ENCODE measurements around the gene NKAIN2.

Gene NKAIN2

GRCh38 chr6:124747349-124747748, 943.7 kb downstream of the NKAIN2 start:
- WGBS (ENCODE audit: extremely low coverage, insufficient coverage, low lambda C conversion rate): no CpG with 5 or more reads among the region's 2 CpGs
- H3K36me3 ChIP-seq (ENCODE audit: control insufficient read depth, insufficient read depth, low read length): no peaks in the 10 kb centered on the region
- H3K4me3 ChIP-seq (ENCODE audit: low read length): no peak overlapping the region
- H4K8ac ChIP-seq (ENCODE audit: low read depth, low read length): no peak overlapping the region
- no peaks in the 10 kb centered on the region for H3K79me1 ChIP-seq (ENCODE audit: low read length)
- H3K27me3 ChIP-seq (ENCODE audit: insufficient read depth, low read length, poor library complexity): no peaks in the 10 kb centered on the region
- H3K79me2 ChIP-seq (ENCODE audit: control insufficient read depth, insufficient read depth, low read length): no peaks in the 10 kb centered on the region
- no peak overlapping the region for H2BK15ac ChIP-seq (replicated peaks; ENCODE audit: low read depth)
- H3K4ac ChIP-seq (ENCODE audit: low read depth, low read length): no peak overlapping the region
- H2BK120ac ChIP-seq (ENCODE audit: low read depth, low read length): no peak overlapping the region
- H2BK5ac ChIP-seq (ENCODE audit: low read length): no peak overlapping the region
- H3K27ac ChIP-seq (ENCODE audit: low read depth, low read length): no peak overlapping the region
- no peak for DNase-seq
- no peak overlapping the region for H2AK5ac ChIP-seq (ENCODE audit: low read length)
- no peak overlapping the region for H3K23ac ChIP-seq (ENCODE audit: low read length)
- H3K18ac ChIP-seq (ENCODE audit: low read length): no peak overlapping the region
- no peak overlapping the region for H3K4me2 ChIP-seq (ENCODE audit: low read length)
- H3K56ac ChIP-seq (ENCODE audit: low read length): no peak overlapping the region
- no peak overlapping the region for H3K9ac ChIP-seq (ENCODE audit: low read length)
- no peak overlapping the region for H4K5ac ChIP-seq (ENCODE audit: low read length)
- no peaks in the 10 kb centered on the region for H3K4me1 ChIP-seq (ENCODE audit: control insufficient read depth, low read depth, low read length)

GRCh38 chr6:124748778-124749177, 945.1 kb downstream of the NKAIN2 start:
- no peak overlapping the region for H3K4me3 ChIP-seq (ENCODE audit: low read length)
- H3K27ac ChIP-seq (ENCODE audit: low read depth, low read length): no peak overlapping the region
- no peaks in the 10 kb centered on the region for H3K4me1 ChIP-seq (ENCODE audit: control insufficient read depth, low read depth, low read length)
- H3K36me3 ChIP-seq (ENCODE audit: control insufficient read depth, insufficient read depth, low read length): no peaks in the 10 kb centered on the region
- no peak overlapping the region for H2AK5ac ChIP-seq (ENCODE audit: low read length)
- DNase-seq: no peak
- no peak overlapping the region for H3K4me2 ChIP-seq (ENCODE audit: low read length)
- no peaks in the 10 kb centered on the region for H3K79me2 ChIP-seq (ENCODE audit: control insufficient read depth, insufficient read depth, low read length)
- H3K56ac ChIP-seq (ENCODE audit: low read length): no peak overlapping the region
- no peak overlapping the region for H2BK15ac ChIP-seq (replicated peaks; ENCODE audit: low read depth)
- no peak overlapping the region for H3K4ac ChIP-seq (ENCODE audit: low read depth, low read length)
- no peak overlapping the region for H4K5ac ChIP-seq (ENCODE audit: low read length)
- no peak overlapping the region for H2BK5ac ChIP-seq (ENCODE audit: low read length)
- no CpG with 5 or more reads among the region's 2 CpGs for WGBS (ENCODE audit: extremely low coverage, insufficient coverage, low lambda C conversion rate)
- no peak overlapping the region for H3K9ac ChIP-seq (ENCODE audit: low read length)
- no peak overlapping the region for H2BK120ac ChIP-seq (ENCODE audit: low read depth, low read length)
- H3K18ac ChIP-seq (ENCODE audit: low read length): no peak overlapping the region
- no peaks in the 10 kb centered on the region for H3K27me3 ChIP-seq (ENCODE audit: insufficient read depth, low read length, poor library complexity)
- H3K79me1 ChIP-seq (ENCODE audit: low read length): no peaks in the 10 kb centered on the region
- no peak overlapping the region for H3K23ac ChIP-seq (ENCODE audit: low read length)
- no peak overlapping the region for H4K8ac ChIP-seq (ENCODE audit: low read depth, low read length)

GRCh38 chr6:124753001-124753400, 949.3 kb downstream of the NKAIN2 start:
- Histone ChIP-seq H3K56ac (ENCODE audit: low read length) (no peak overlapping the region), H2BK5ac (ENCODE audit: low read length) (no peak overlapping the region), H3K23ac (ENCODE audit: low read length) (no peak overlapping the region), H3K27ac (ENCODE audit: low read depth, low read length) (no peak overlapping the region), H3K79me2 (ENCODE audit: control insufficient read depth, insufficient read depth, low read length) (no peaks in the 10 kb centered on the region), H3K79me1 (ENCODE audit: low read length) (no peaks in the 10 kb centered on the region), H2BK15ac (replicated peaks; ENCODE audit: low read depth) (no peak overlapping the region), H3K18ac (ENCODE audit: low read length) (no peak overlapping the region), H4K8ac (ENCODE audit: low read depth, low read length) (no peak overlapping the region), H3K4me2 (ENCODE audit: low read length) (no peak overlapping the region), H4K5ac (ENCODE audit: low read length) (no peak overlapping the region), H3K27me3 (ENCODE audit: insufficient read depth, low read length, poor library complexity) (no peaks in the 10 kb centered on the region), H2AK5ac (ENCODE audit: low read length) (no peak overlapping the region), H2BK120ac (ENCODE audit: low read depth, low read length) (no peak overlapping the region), H3K36me3 (ENCODE audit: control insufficient read depth, insufficient read depth, low read length) (no peaks in the 10 kb centered on the region), H3K4me3 (ENCODE audit: low read length) (no peak overlapping the region), H3K4ac (ENCODE audit: low read depth, low read length) (no peak overlapping the region), H3K9ac (ENCODE audit: low read length) (no peak overlapping the region), H3K4me1 (ENCODE audit: control insufficient read depth, low read depth, low read length) (no peaks in the 10 kb centered on the region)
- no peak for DNase-seq
- no CpG with 5 or more reads among the region's 1 CpG for WGBS (ENCODE audit: extremely low coverage, insufficient coverage, low lambda C conversion rate)

- no peak overlapping the region for H4K8ac ChIP-seq (ENCODE audit: low read depth, low read length)
- no peak overlapping the region for H3K9ac ChIP-seq (ENCODE audit: low read length)
- H3K18ac ChIP-seq (ENCODE audit: low read length): no peak overlapping the region
- H3K27me3 ChIP-seq (ENCODE audit: insufficient read depth, low read length, poor library complexity): no peaks in the 10 kb centered on the region
- no peaks in the 10 kb centered on the region for H3K79me1 ChIP-seq (ENCODE audit: low read length)
- no peaks in the 10 kb centered on the region for H3K36me3 ChIP-seq (ENCODE audit: control insufficient read depth, insufficient read depth, low read length)
- no peak overlapping the region for H3K4me2 ChIP-seq (ENCODE audit: low read length)
- no CpG with 5 or more reads among the region's 4 CpGs for WGBS (ENCODE audit: extremely low coverage, insufficient coverage, low lambda C conversion rate)
- no peak overlapping the region for H3K23ac ChIP-seq (ENCODE audit: low read length)
- no peaks in the 10 kb centered on the region for H3K79me2 ChIP-seq (ENCODE audit: control insufficient read depth, insufficient read depth, low read length)
- no peak overlapping the region for H4K5ac ChIP-seq (ENCODE audit: low read length)
- no peak overlapping the region for H2AK5ac ChIP-seq (ENCODE audit: low read length)
- H2BK120ac ChIP-seq (ENCODE audit: low read depth, low read length): no peak overlapping the region
- no peak overlapping the region for H2BK15ac ChIP-seq (replicated peaks; ENCODE audit: low read depth)
- DNase-seq: no peak
- no peak overlapping the region for H2BK5ac ChIP-seq (ENCODE audit: low read length)
- H3K56ac ChIP-seq (ENCODE audit: low read length): no peak overlapping the region
- no peak overlapping the region for H3K4me3 ChIP-seq (ENCODE audit: low read length)
- H3K27ac ChIP-seq (ENCODE audit: low read depth, low read length): no peak overlapping the region
- no peaks in the 10 kb centered on the region for H3K4me1 ChIP-seq (ENCODE audit: control insufficient read depth, low read depth, low read length)
- H3K4ac ChIP-seq (ENCODE audit: low read depth, low read length): no peak overlapping the region
These were observed 950.0 kb downstream of the NKAIN2 start for GRCh38 chr6:124753562-124754105.

- no peaks in the 10 kb centered on the region for H3K27me3 ChIP-seq (ENCODE audit: insufficient read depth, low read length, poor library complexity)
- no peak overlapping the region for H3K18ac ChIP-seq (ENCODE audit: low read length)
- H2BK120ac ChIP-seq (ENCODE audit: low read depth, low read length): no peak overlapping the region
- no CpG with 5 or more reads among the region's 2 CpGs for whole genome bisulfite sequencing (ENCODE audit: extremely low coverage, insufficient coverage, low lambda C conversion rate)
- no peak overlapping the region for H2BK15ac ChIP-seq (replicated peaks; ENCODE audit: low read depth)
- no peak overlapping the region for H3K4me3 ChIP-seq (ENCODE audit: low read length)
- no peak overlapping the region for H2BK5ac ChIP-seq (ENCODE audit: low read length)
- no peak overlapping the region for H3K56ac ChIP-seq (ENCODE audit: low read length)
- H3K27ac ChIP-seq (ENCODE audit: low read depth, low read length): no peak overlapping the region
- H3K79me1 ChIP-seq (ENCODE audit: low read length): no peaks in the 10 kb centered on the region
- H3K4me2 ChIP-seq (ENCODE audit: low read length): no peak overlapping the region
- no peak overlapping the region for H3K23ac ChIP-seq (ENCODE audit: low read length)
- no peak overlapping the region for H3K4ac ChIP-seq (ENCODE audit: low read depth, low read length)
- no peak overlapping the region for H4K8ac ChIP-seq (ENCODE audit: low read depth, low read length)
- no peaks in the 10 kb centered on the region for H3K79me2 ChIP-seq (ENCODE audit: control insufficient read depth, insufficient read depth, low read length)
- no peaks in the 10 kb centered on the region for H3K4me1 ChIP-seq (ENCODE audit: control insufficient read depth, low read depth, low read length)
- no peaks in the 10 kb centered on the region for H3K36me3 ChIP-seq (ENCODE audit: control insufficient read depth, insufficient read depth, low read length)
- DNase-seq: no peak
- H3K9ac ChIP-seq (ENCODE audit: low read length): no peak overlapping the region
- H4K5ac ChIP-seq (ENCODE audit: low read length): no peak overlapping the region
- H2AK5ac ChIP-seq (ENCODE audit: low read length): no peak overlapping the region
These were observed 951.7 kb downstream of the NKAIN2 start for GRCh38 chr6:124755321-124755720.

GRCh38 chr6:124757560-124757959, 953.9 kb downstream of the NKAIN2 start:
- DNase-seq: no peak
- Histone ChIP-seq H2BK15ac (replicated peaks; ENCODE audit: low read depth) (no peak overlapping the region), H3K4me1 (ENCODE audit: control insufficient read depth, low read depth, low read length) (no peaks in the 10 kb centered on the region), H3K9ac (ENCODE audit: low read length) (no peak overlapping the region), H3K36me3 (ENCODE audit: control insufficient read depth, insufficient read depth, low read length) (no peaks in the 10 kb centered on the region), H2BK120ac (ENCODE audit: low read depth, low read length) (no peak overlapping the region), H4K5ac (ENCODE audit: low read length) (no peak overlapping the region), H3K27me3 (ENCODE audit: insufficient read depth, low read length, poor library complexity) (no peaks in the 10 kb centered on the region), H2AK5ac (ENCODE audit: low read length) (no peak overlapping the region), H3K79me2 (ENCODE audit: control insufficient read depth, insufficient read depth, low read length) (no peaks in the 10 kb centered on the region), H3K79me1 (ENCODE audit: low read length) (no peaks in the 10 kb centered on the region), H3K18ac (ENCODE audit: low read length) (no peak overlapping the region), H3K4me3 (ENCODE audit: low read length) (no peak overlapping the region), H3K4ac (ENCODE audit: low read depth, low read length) (no peak overlapping the region), H3K23ac (ENCODE audit: low read length) (no peak overlapping the region), H4K8ac (ENCODE audit: low read depth, low read length) (no peak overlapping the region), H2BK5ac (ENCODE audit: low read length) (no peak overlapping the region), H3K4me2 (ENCODE audit: low read length) (no peak overlapping the region), H3K56ac (ENCODE audit: low read length) (no peak overlapping the region), H3K27ac (ENCODE audit: low read depth, low read length) (no peak overlapping the region)
